ENCODE data around the gene DAB2IP.
"Not testable (repeated sequence)": the region's sequence is repeated elsewhere in the genome, so short reads cannot be mapped to it uniquely, and the experiment has no call there.

DAB2IP gene

GRCh38 chr9:121737481-121737931, 86.1 kb downstream of the DAB2IP start:
- Histone ChIP-seq H3K36me3 (no peaks in the 10 kb centered on the region), H3K27ac (peak overlapping the region; percentile 91 to 93), H3K9me3 (no peaks in the 10 kb centered on the region), H3K4me1 (peaks cover 0 to 87% (median 83%) of the 10 kb centered on the region in 4 donors), H3K27me3 (no peaks in the 10 kb centered on the region), H3K4me3 (peak overlapping the region in 1 of 2 donors; percentile 58)
- TF ChIP-seq, protein P1, sequence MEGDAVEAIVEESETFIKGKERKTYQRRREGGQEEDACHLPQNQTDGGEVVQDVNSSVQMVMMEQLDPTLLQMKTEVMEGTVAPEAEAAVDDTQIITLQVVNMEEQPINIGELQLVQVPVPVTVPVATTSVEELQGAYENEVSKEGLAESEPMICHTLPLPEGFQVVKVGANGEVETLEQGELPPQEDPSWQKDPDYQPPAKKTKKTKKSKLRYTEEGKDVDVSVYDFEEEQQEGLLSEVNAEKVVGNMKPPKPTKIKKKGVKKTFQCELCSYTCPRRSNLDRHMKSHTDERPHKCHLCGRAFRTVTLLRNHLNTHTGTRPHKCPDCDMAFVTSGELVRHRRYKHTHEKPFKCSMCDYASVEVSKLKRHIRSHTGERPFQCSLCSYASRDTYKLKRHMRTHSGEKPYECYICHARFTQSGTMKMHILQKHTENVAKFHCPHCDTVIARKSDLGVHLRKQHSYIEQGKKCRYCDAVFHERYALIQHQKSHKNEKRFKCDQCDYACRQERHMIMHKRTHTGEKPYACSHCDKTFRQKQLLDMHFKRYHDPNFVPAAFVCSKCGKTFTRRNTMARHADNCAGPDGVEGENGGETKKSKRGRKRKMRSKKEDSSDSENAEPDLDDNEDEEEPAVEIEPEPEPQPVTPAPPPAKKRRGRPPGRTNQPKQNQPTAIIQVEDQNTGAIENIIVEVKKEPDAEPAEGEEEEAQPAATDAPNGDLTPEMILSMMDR (IDR thresholded peaks at IDR 0.05), result no peak
- no peak for DNase-seq
- intact Hi-C loops (cut with DNase I; ENCODE audit: low total_unique reads), result no loop called here

GRCh38 chr9:121738411-121738810, 87.0 kb downstream of the DAB2IP start:
- Histone ChIP-seq H3K27me3 (no peaks in the 10 kb centered on the region), H3K4me3 (no peak overlapping the region), H3K36me3 (no peaks in the 10 kb centered on the region), H3K4me1 (peaks cover 0 to 91% (median 88%) of the 10 kb centered on the region in 4 donors), H3K27ac (peak overlapping the region; percentile 91 to 93), H3K9me3 (no peaks in the 10 kb centered on the region)
- intact Hi-C loops (cut with DNase I; ENCODE audit: low total_unique reads), result no loop called here
- TF ChIP-seq, protein P1 (IDR thresholded peaks at IDR 0.05), result no peak
- DNase-seq, result no peak

- no peaks in the 10 kb centered on the region for H3K36me3 ChIP-seq
- no peaks in the 10 kb centered on the region for H3K27me3 ChIP-seq
- peak; percentile 51 to 89 for DNase-seq
- TF ChIP-seq, protein P1 (IDR thresholded peaks at IDR 0.05), result no peak
- peaks cover 0 to 93% (median 89%) of the 10 kb centered on the region in 4 donors for H3K4me1 ChIP-seq
- no peak overlapping the region for H3K4me3 ChIP-seq
- intact Hi-C loops (cut with DNase I; ENCODE audit: low total_unique reads), result no loop called here
- peak overlapping the region; percentile 91 to 93 for H3K27ac ChIP-seq
- no peaks in the 10 kb centered on the region for H3K9me3 ChIP-seq
These were observed 87.5 kb downstream of the DAB2IP start for GRCh38 chr9:121738968-121739367.

DNA sequence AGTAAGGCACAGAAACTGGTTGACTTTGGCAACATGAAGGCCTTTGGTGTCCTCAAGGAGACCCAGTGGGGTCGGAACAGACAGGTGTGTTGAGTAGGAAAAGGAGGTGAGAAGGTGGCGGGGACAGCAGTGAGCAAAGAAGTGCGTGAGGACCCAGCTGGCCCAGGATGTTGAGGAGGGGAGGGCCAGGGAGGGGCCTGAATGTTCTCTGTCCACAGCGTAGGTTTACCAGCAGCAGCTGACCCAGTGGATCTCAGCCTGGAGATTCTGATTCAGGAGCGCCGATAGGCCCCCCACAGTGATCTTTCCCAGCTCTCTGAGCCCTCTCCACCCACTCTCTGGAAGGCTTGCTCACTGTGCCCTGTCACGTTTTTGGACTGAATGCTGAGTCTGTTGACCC, 88.5 kb downstream of the DAB2IP start:
- intact Hi-C loops (cut with DNase I; ENCODE audit: low total_unique reads), result no loop called here
- Histone ChIP-seq H3K27ac (peak overlapping the region; percentile 91 to 93), H3K4me1 (peaks cover 0 to 95% (median 90%) of the 10 kb centered on the region in 4 donors), H3K4me3 (no peak overlapping the region), H3K36me3 (no peaks in the 10 kb centered on the region), H3K9me3 (no peaks in the 10 kb centered on the region), H3K27me3 (no peaks in the 10 kb centered on the region)
- TF ChIP-seq, protein P1 (IDR thresholded peaks at IDR 0.05), result no peak
- no peak for DNase-seq

GRCh38 chr9:121741228-121741918, 89.9 kb downstream of the DAB2IP start:
- TF ChIP-seq, protein P1 (IDR thresholded peaks at IDR 0.05), result no peak
- H3K4me3 ChIP-seq, result no peak overlapping the region
- intact Hi-C loops (cut with DNase I; ENCODE audit: low total_unique reads), result no loop called here
- no peaks in the 10 kb centered on the region for H3K36me3 ChIP-seq
- peak overlapping the region; percentile 91 to 93 for H3K27ac ChIP-seq
- H3K9me3 ChIP-seq, result no peaks in the 10 kb centered on the region
- no peaks in the 10 kb centered on the region for H3K27me3 ChIP-seq
- no peak for DNase-seq
- H3K4me1 ChIP-seq, result peaks cover 0 to 95% (median 89%) of the 10 kb centered on the region in 4 donors

GRCh38 chr9:121741919-121742283, 90.5 kb downstream of the DAB2IP start:
- H3K4me1 ChIP-seq, result peaks cover 0 to 95% (median 90%) of the 10 kb centered on the region in 4 donors
- H3K9me3 ChIP-seq; H3K27me3 ChIP-seq; H3K4me3 ChIP-seq; intact Hi-C loops (cut with DNase I; ENCODE audit: low total_unique reads); DNase-seq; H3K36me3 ChIP-seq: not testable (repeated sequence)
- H3K27ac ChIP-seq, result peak overlapping the region; percentile 91 to 93

Measured in tibial artery (tissue), 4 donors.